ENCODE measurements around the gene PBX4. TPM values are rescaled to one million over a fixed set of nuclear protein-coding genes. Genes with fewer than 3 reads are reported as not detected.

The PBX4 gene
- total and polyA plus RNA-seq, 2 of the 8 experiments (the other 6 are each of a cell fraction or from before 2014, with no cell fraction given), result 3.4 to 3.8 TPM

DNA sequence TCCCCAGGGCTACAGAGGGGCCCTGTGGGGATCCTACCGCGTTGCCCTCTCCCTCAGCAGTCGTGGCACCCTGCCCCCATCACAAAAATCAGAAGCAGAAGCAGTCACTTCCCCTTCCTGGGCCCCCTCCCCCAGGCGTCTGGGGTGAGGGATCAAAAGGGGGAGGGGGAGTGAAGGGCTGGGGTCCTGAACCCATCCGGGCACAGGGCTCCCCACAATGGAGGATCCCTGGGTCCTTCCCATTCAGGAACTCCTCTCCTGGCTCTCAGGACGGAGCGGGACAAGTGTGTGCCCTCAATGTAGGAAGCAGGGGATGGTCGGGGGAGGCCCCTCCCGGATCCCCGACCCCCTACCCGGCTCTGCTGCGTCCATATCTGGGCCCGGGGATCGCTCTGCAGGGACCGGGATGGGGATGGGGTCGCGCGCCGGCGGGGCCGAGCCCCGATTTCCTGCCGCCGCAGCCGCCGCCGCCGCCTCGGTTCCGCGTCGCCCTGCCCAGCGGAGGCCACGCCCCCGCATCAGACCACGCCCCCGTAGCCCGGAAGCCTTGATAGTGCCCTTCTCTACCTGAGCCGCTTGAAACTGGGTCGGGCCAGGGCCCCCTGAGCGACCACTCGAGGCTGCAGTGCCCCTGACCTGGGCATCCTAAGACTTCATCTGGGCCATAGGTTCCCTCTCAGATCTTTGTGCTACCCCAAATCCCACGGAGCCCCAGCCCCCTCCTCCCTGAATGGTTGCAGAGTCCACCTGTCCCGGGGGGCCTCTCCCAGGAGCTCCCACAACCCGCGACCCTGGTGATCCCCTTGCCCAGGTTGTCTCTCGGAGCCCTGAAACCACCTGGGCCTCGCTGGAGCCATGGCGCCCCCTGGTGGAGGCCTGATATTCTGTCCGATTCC is 24.9 kb upstream of the PBX4 start, which contains the start of gene GMIP (continued):
- TF ChIP-seq POU5F1 (IDR thresholded peaks at IDR 0.05; ENCODE audit: low read depth, low read length) (no peak), SAP30 (IDR thresholded peaks at IDR 0.05; ENCODE audit: insufficient read depth, insufficient replicate concordance, low read length) (no peak), PHF8 (conservative IDR thresholded peaks at IDR 0.05; ENCODE audit: low read depth, low read length) (peak; percentile 65), CEBPB (IDR thresholded peaks at IDR 0.05; ENCODE audit: low read depth, low read length) (no peak), TCF12 (IDR thresholded peaks at IDR 0.05; ENCODE audit: low read depth, low read length) (peak; percentile 67; the same call in 1 of the 2 replicates), MAFK (IDR thresholded peaks at IDR 0.05; ENCODE audit: low read depth, low read length) (no peak), TBP (IDR thresholded peaks at IDR 0.05; ENCODE audit: low read depth, low read length) (peak; percentile 39; the same call in 1 of the 2 replicates), RFX5 (IDR thresholded peaks at IDR 0.05; ENCODE audit: borderline replicate concordance, low read depth, low read length) (no peak), TEAD4 (IDR thresholded peaks at IDR 0.05; ENCODE audit: low read depth, low read length) (0 out of 2 replicates have a peak, but pooled peaks have one; percentile 4), JUN (IDR thresholded peaks at IDR 0.05; ENCODE audit: low read depth, low read length) (no peak), CHD2 (IDR thresholded peaks at IDR 0.05; ENCODE audit: low read length) (no peak; the same call in 1 of the 2 replicates), SIX5 (IDR thresholded peaks at IDR 0.05; ENCODE audit: low read depth, low read length) (no peak), NANOG (IDR thresholded peaks at IDR 0.05; ENCODE audit: insufficient read depth, low read depth, low read length, poor library complexity, severe bottlenecking) (no peak), EGR1 (IDR thresholded peaks at IDR 0.05; ENCODE audit: borderline replicate concordance, low read depth, low read length) (peak; percentile 40; the same call in 1 of the 2 replicates), CBX8 (IDR thresholded peaks at IDR 0.05; ENCODE audit: borderline replicate concordance, low read depth, low read length) (no peak), BACH1 (IDR thresholded peaks at IDR 0.05; ENCODE audit: low read length) (0 out of 2 replicates have a peak, but pooled peaks have one; percentile 22), EZH2 (IDR thresholded peaks at IDR 0.05; ENCODE audit: low read depth, low read length, severe bottlenecking) (no peak), SIN3A (conservative IDR thresholded peaks at IDR 0.05 in 1 of 2, IDR thresholded peaks at IDR 0.05 in 1 of 2; ENCODE audit: low read depth in 1 of 2, low read length in 2 of 2) (peak in 1 of 2 experiments; percentile 36; a peak in 1 of 4 replicates), SUZ12 (IDR thresholded peaks at IDR 0.05; ENCODE audit: low read length) (no peak), JUND (IDR thresholded peaks at IDR 0.05; ENCODE audit: low read length) (no peak)
- TF ChIP-seq, protein P1, sequence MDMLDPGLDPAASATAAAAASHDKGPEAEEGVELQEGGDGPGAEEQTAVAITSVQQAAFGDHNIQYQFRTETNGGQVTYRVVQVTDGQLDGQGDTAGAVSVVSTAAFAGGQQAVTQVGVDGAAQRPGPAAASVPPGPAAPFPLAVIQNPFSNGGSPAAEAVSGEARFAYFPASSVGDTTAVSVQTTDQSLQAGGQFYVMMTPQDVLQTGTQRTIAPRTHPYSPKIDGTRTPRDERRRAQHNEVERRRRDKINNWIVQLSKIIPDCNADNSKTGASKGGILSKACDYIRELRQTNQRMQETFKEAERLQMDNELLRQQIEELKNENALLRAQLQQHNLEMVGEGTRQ (IDR thresholded peaks at IDR 0.05; ENCODE audit: low read length), result no peak
